K562 (cell line): ENCODE data around the gene MCRS1.

Source experiments
- MYNN ChIP-seq, 2 experiments: sonication (generic); formaldehyde crosslinking in 1 of 2; IDR thresholded peaks; 2 replicates each; pipeline versions ENCODE4 v1.5.0 to v1.6.1; 2016 to 2020; ENCODE audit warnings: antibody characterized with exemption in 1 of 2, missing genetic modification reagents in 1 of 2
- PTBP1 ChIP-seq: fragments of 200-400 bp; formaldehyde crosslinking; IDR thresholded peaks from 2 replicates; pipeline ENCODE4 v1.6.1; 2017; ENCODE audit warnings: low read depth, low read length
- RNF2 ChIP-seq: sonication (generic); IDR thresholded peaks from 2 replicates; pipeline ENCODE4 v1.6.1; 2016
- SOX6 ChIP-seq: fragments of 450-650 bp; IDR thresholded peaks from 2 replicates; pipeline ENCODE4 v1.6.1; 2014; ENCODE audit warnings: mild to moderate bottlenecking
- ZNF12 ChIP-seq: sonication (generic); formaldehyde crosslinking; IDR thresholded peaks from 2 replicates; pipeline ENCODE4 v1.4.0; 2020; ENCODE audit warnings: mild to moderate bottlenecking, missing genetic modification reagents
- ZNF354B ChIP-seq: fragments of 250-450 bp; sonication (Bioruptor Pico); IDR thresholded peaks from 2 replicates; pipeline ENCODE4 v1.4.0; 2020

GRCh38 chr12:49552014-49552413 lies 15.9 kb downstream of the MCRS1 start:
- TF ChIP-seq MYNN (IDR thresholded peaks at IDR 0.05) (no peak), MYNN (CRISPR knock-in tag; IDR thresholded peaks at IDR 0.05) (no peak), RNF2 (no peak), ZNF12 (CRISPR knock-in tag) (no peak), ZNF354B (no peak), PTBP1 (no peak), SOX6 (no peak)
